AG09309 (cell line): ENCODE results near the gene CD34.
"Not testable (repeated sequence)": the region's sequence is repeated elsewhere in the genome, so short reads cannot be mapped to it uniquely, and the experiment has no call there.

Experiments used
- DNase-seq: peaks from one replicate; pipeline ENCODE4 v3.0.0-alpha.2; 2010; ENCODE audit warnings: low read depth
- H3K4me3 ChIP-seq: 2 replicates; pipeline ENCODE4 v1.5.1; 2011; ENCODE audit warnings: mild to moderate bottlenecking, low read depth, low read length, moderate library complexity; ENCODE audit not compliant: control insufficient read depth
- CTCF ChIP-seq: IDR thresholded peaks from 2 replicates; pipeline ENCODE4 v1.5.1; 2011; ENCODE audit warnings: mild to moderate bottlenecking, low read depth, low read length, inconsistent platforms; ENCODE audit not compliant: insufficient read depth, control insufficient read depth; ENCODE audit errors: missing control alignments

Gene CD34

GRCh38 chr1:207926984-207927383 lies 16.1 kb upstream of the CD34 start:
- no peak overlapping the region for H3K4me3 ChIP-seq
- no peak for DNase-seq
- no peak for TF ChIP-seq CTCF

GRCh38 chr1:207925969-207926368 lies 15.0 kb upstream of the CD34 start:
- DNase-seq, H3K4me3 ChIP-seq: not testable (repeated sequence)

GRCh38 chr1:207925210-207925609 lies 14.3 kb upstream of the CD34 start:
- H3K4me3 ChIP-seq = no peak overlapping the region
- no peak for DNase-seq
- TF ChIP-seq CTCF = no peak

- no peak for DNase-seq
- H3K4me3 ChIP-seq = no peak overlapping the region
- no peak for TF ChIP-seq CTCF
Measured at GRCh38 chr1:207923561-207923960, 12.6 kb upstream of the CD34 start.

GRCh38 chr1:207923121-207923520 lies 12.2 kb upstream of the CD34 start:
- no peak overlapping the region for H3K4me3 ChIP-seq
- no peak for DNase-seq
- no peak for TF ChIP-seq CTCF

- TF ChIP-seq CTCF = no peak
- no peak for DNase-seq
- H3K4me3 ChIP-seq = no peak overlapping the region
Measured at GRCh38 chr1:207922554-207922953, 11.6 kb upstream of the CD34 start.

- no peak for DNase-seq
- no peak overlapping the region for H3K4me3 ChIP-seq
- TF ChIP-seq CTCF = no peak
Measured at GRCh38 chr1:207921321-207921720, 10.4 kb upstream of the CD34 start.

GRCh38 chr1:207920444-207921021 lies 9.6 kb upstream of the CD34 start:
- no peak overlapping the region for H3K4me3 ChIP-seq
- no peak for DNase-seq
- TF ChIP-seq CTCF = no peak
